ENCODE data around the gene ELMOD3. TPM values are rescaled to one million over a fixed set of nuclear protein-coding genes. Genes with fewer than 3 reads are reported as not detected.

Gene ELMOD3
- polyA plus RNA-seq, 1 donor from 2014 or later, result 39.7 TPM

DNA sequence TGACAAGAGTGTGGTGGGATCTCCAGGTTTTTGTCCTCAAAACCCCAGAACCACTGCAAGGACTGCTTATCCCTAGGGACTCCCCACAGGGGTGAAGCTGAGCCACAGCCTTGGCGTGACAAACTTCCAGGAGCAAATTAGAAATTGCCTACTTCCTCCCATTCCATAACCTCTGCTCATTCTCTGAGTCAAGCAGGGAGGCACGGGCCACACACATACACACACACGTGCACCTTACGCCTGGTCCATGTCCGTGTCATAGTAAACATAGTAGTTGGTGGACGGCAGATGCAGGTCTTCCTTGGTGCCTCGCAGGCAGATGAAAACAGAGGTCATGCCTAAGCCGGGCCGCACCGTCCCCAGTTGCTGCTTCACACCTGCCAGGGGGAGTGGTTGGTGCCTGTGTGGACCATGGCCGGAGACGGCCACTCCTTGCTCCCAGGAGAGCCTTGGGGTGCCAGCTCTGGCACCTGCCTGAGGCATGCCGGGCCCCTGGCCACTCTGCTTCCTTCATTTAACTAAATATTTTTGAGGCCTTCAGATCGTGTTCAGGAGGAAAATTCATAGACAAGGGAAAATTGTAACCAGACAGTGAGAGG is 10.1 kb upstream of the ELMOD3 start:
- Histone ChIP-seq H3K9me2 (ENCODE audit: insufficient read depth, low read length) (no peaks in the 10 kb centered on the region), H3K9me3 (ENCODE audit: low read length) (no peaks in the 10 kb centered on the region), H3F3A (ENCODE audit: insufficient read depth, low read length, poor library complexity, severe bottlenecking) (no peaks in the 10 kb centered on the region), H3K27ac (ENCODE audit: low read length) (no peak overlapping the region), H3K9ac (ENCODE audit: low read length) (no peak overlapping the region), H3K4me2 (ENCODE audit: low read length) (no peak overlapping the region), H3K79me2 (replicated peaks; ENCODE audit: insufficient read depth, low read length) (no peaks in the 10 kb centered on the region), H3K36me3 (ENCODE audit: insufficient read depth, low read length) (no peaks in the 10 kb centered on the region), H4K20me1 (ENCODE audit: insufficient read depth) (no peaks in the 10 kb centered on the region), H3K27me3 (ENCODE audit: insufficient read depth, low read depth, low read length) (no peaks in the 10 kb centered on the region), H2AFZ (ENCODE audit: low read depth, low read length) (no peak overlapping the region), H3K4me3 (ENCODE audit: low read length) (no peak overlapping the region)
- TF ChIP-seq, protein P1, sequence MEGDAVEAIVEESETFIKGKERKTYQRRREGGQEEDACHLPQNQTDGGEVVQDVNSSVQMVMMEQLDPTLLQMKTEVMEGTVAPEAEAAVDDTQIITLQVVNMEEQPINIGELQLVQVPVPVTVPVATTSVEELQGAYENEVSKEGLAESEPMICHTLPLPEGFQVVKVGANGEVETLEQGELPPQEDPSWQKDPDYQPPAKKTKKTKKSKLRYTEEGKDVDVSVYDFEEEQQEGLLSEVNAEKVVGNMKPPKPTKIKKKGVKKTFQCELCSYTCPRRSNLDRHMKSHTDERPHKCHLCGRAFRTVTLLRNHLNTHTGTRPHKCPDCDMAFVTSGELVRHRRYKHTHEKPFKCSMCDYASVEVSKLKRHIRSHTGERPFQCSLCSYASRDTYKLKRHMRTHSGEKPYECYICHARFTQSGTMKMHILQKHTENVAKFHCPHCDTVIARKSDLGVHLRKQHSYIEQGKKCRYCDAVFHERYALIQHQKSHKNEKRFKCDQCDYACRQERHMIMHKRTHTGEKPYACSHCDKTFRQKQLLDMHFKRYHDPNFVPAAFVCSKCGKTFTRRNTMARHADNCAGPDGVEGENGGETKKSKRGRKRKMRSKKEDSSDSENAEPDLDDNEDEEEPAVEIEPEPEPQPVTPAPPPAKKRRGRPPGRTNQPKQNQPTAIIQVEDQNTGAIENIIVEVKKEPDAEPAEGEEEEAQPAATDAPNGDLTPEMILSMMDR (IDR thresholded peaks at IDR 0.05; ENCODE audit: poor library complexity, severe bottlenecking), result no peak
- TF ChIP-seq, protein P2, sequence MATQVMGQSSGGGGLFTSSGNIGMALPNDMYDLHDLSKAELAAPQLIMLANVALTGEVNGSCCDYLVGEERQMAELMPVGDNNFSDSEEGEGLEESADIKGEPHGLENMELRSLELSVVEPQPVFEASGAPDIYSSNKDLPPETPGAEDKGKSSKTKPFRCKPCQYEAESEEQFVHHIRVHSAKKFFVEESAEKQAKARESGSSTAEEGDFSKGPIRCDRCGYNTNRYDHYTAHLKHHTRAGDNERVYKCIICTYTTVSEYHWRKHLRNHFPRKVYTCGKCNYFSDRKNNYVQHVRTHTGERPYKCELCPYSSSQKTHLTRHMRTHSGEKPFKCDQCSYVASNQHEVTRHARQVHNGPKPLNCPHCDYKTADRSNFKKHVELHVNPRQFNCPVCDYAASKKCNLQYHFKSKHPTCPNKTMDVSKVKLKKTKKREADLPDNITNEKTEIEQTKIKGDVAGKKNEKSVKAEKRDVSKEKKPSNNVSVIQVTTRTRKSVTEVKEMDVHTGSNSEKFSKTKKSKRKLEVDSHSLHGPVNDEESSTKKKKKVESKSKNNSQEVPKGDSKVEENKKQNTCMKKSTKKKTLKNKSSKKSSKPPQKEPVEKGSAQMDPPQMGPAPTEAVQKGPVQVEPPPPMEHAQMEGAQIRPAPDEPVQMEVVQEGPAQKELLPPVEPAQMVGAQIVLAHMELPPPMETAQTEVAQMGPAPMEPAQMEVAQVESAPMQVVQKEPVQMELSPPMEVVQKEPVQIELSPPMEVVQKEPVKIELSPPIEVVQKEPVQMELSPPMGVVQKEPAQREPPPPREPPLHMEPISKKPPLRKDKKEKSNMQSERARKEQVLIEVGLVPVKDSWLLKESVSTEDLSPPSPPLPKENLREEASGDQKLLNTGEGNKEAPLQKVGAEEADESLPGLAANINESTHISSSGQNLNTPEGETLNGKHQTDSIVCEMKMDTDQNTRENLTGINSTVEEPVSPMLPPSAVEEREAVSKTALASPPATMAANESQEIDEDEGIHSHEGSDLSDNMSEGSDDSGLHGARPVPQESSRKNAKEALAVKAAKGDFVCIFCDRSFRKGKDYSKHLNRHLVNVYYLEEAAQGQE (IDR thresholded peaks at IDR 0.05; ENCODE audit: borderline replicate concordance), result no peak
- TF ChIP-seq SMC3 (conservative IDR thresholded peaks at IDR 0.05; ENCODE audit: poor library complexity), result no peak
- TF ChIP-seq TAF1 (IDR thresholded peaks at IDR 0.05; ENCODE audit: low read depth), result no peak
- TF ChIP-seq RAD21 (conservative IDR thresholded peaks at IDR 0.05), result no peak
- no peak for TF ChIP-seq EP300 (conservative IDR thresholded peaks at IDR 0.05; ENCODE audit: poor library complexity, severe bottlenecking)
- no peak for TF ChIP-seq POLR2AphosphoS5 (IDR thresholded peaks at IDR 0.05)
- TF ChIP-seq EZH2 (IDR thresholded peaks at IDR 0.05; ENCODE audit: borderline replicate concordance, insufficient read depth, low read length, poor library complexity, severe bottlenecking), result no peak
- no peak for TF ChIP-seq MXI1 (conservative IDR thresholded peaks at IDR 0.05; ENCODE audit: poor library complexity, severe bottlenecking)

DNA sequence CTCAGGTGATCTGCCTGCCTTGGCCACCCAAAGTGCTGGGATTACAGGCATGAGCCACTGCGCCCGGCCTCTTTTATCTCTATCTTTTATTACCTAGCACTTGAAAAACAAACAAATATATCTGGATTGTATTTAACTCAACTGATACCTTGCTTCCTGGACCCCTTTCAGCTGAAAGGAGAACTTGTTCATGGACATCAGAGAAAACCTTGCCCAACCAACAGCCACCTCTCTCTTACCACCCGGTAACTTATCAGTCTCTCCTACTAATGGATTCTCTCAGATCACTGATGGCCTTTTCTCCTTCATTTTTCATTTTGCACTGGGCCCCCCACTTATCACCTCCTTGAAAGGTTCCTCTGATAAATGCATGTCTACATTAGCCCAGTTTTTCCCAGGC is 7.0 kb upstream of the ELMOD3 start:
- Histone ChIP-seq H3K36me3 (ENCODE audit: insufficient read depth, low read length) (no peaks in the 10 kb centered on the region), H3K4me2 (ENCODE audit: low read length) (no peak overlapping the region), H3K27me3 (ENCODE audit: insufficient read depth, low read depth, low read length) (no peaks in the 10 kb centered on the region), H3K9me2 (ENCODE audit: insufficient read depth, low read length) (no peaks in the 10 kb centered on the region), H3K4me3 (ENCODE audit: low read length) (no peak overlapping the region), H3K27ac (ENCODE audit: low read length) (no peak overlapping the region), H3K79me2 (replicated peaks; ENCODE audit: insufficient read depth, low read length) (no peaks in the 10 kb centered on the region), H2AFZ (ENCODE audit: low read depth, low read length) (no peak overlapping the region), H4K20me1 (ENCODE audit: insufficient read depth) (no peaks in the 10 kb centered on the region), H3K9me3 (ENCODE audit: low read length) (no peaks in the 10 kb centered on the region), H3F3A (ENCODE audit: insufficient read depth, low read length, poor library complexity, severe bottlenecking) (no peaks in the 10 kb centered on the region), H3K9ac (ENCODE audit: low read length) (no peak overlapping the region)
- TF ChIP-seq, protein P1 (IDR thresholded peaks at IDR 0.05; ENCODE audit: poor library complexity, severe bottlenecking), result no peak
- TF ChIP-seq EZH2 (IDR thresholded peaks at IDR 0.05; ENCODE audit: borderline replicate concordance, insufficient read depth, low read length, poor library complexity, severe bottlenecking) (no peak), POLR2AphosphoS5 (IDR thresholded peaks at IDR 0.05) (no peak), TAF1 (IDR thresholded peaks at IDR 0.05; ENCODE audit: low read depth) (no peak), SMC3 (conservative IDR thresholded peaks at IDR 0.05; ENCODE audit: poor library complexity) (no peak)

Data from neural cell (in vitro differentiated cells).